MCF 10A (cell line): ENCODE data around the gene ASF1B. TPM values are rescaled to one million over a fixed set of nuclear protein-coding genes. Genes with fewer than 3 reads are reported as not detected.

Experiments used
- BruUV-seq: library from RNA; stranded (reverse); fragments of 400-500 nt; replicated peaks from 2 replicates; lab custom pipeline; 2021; lab: Mats Ljungman, UMichigan
- CTCF ChIA-PET: fragments of 300-600 bp; sonication (Branson Sonifier 250); formaldehyde crosslinking; extraction: SDS; loops from one replicate; lab custom pipeline; 2021; ENCODE audit warnings: antibody characterized with exemption, inconsistent platforms; lab: Yijun Ruan, JAX
- POLR2A ChIA-PET: fragments of 300-600, 350-650 bp; sonication (Branson Sonifier 250); formaldehyde crosslinking; extraction: SDS; loops from one replicate; lab custom pipeline; 2020; ENCODE audit warnings: antibody characterized with exemption, inconsistent platforms; lab: Yijun Ruan, JAX
- DNase-seq: peaks from one replicate; pipeline ENCODE4 v3.0.0-alpha.2; 2018; ENCODE audit not compliant: unreplicated experiment
- H3K27ac Mint-ChIP-seq: one replicate; pipeline ENCODE4 v1.8.0; 2022; ENCODE audit warnings: mild to moderate bottlenecking, low read depth, mixed read lengths; ENCODE audit not compliant: unreplicated experiment
- H3K27me3 Mint-ChIP-seq: one replicate; pipeline ENCODE4 v1.8.0; 2022; ENCODE audit warnings: mixed read lengths; ENCODE audit not compliant: insufficient read depth, unreplicated experiment
- H3K36me3 Mint-ChIP-seq: one replicate; pipeline ENCODE4 v1.8.0; 2022; ENCODE audit warnings: mild to moderate bottlenecking, moderate library complexity, mixed read lengths; ENCODE audit not compliant: insufficient read depth, unreplicated experiment
- H3K4me1 Mint-ChIP-seq: one replicate; pipeline ENCODE4 v1.8.0; 2022; ENCODE audit warnings: mixed read lengths; ENCODE audit not compliant: insufficient read depth, unreplicated experiment
- H3K4me3 Mint-ChIP-seq: one replicate; pipeline ENCODE4 v1.8.0; 2022; ENCODE audit warnings: mild to moderate bottlenecking, moderate library complexity, mixed read lengths; ENCODE audit not compliant: unreplicated experiment
- H3K9me3 Mint-ChIP-seq: one replicate; pipeline ENCODE4 v1.8.0; 2022; ENCODE audit warnings: mixed read lengths; ENCODE audit not compliant: unreplicated experiment
- CTCF ChIP-seq: fragments of 200-600 bp; IDR thresholded peaks from one replicate; pipeline ENCODE4 v1.8.0; 2022; ENCODE audit warnings: antibody characterized with exemption, mild to moderate bottlenecking; ENCODE audit not compliant: unreplicated experiment
- intact Hi-C: fragments of 100-400 bp; cut with micrococcal nuclease; formaldehyde crosslinking; loops from 2 replicates; pipeline ENCODE4 v1.14.1; 2022
- total RNA-seq: library from RNA; stranded (reverse); gene quantifications from 2 replicates; pipeline ENCODE4 v1.2.3, GENCODE V29; 2022

The ASF1B gene
- total RNA-seq, 1 experiment from 2014 or later: 7.0 TPM

DNA sequence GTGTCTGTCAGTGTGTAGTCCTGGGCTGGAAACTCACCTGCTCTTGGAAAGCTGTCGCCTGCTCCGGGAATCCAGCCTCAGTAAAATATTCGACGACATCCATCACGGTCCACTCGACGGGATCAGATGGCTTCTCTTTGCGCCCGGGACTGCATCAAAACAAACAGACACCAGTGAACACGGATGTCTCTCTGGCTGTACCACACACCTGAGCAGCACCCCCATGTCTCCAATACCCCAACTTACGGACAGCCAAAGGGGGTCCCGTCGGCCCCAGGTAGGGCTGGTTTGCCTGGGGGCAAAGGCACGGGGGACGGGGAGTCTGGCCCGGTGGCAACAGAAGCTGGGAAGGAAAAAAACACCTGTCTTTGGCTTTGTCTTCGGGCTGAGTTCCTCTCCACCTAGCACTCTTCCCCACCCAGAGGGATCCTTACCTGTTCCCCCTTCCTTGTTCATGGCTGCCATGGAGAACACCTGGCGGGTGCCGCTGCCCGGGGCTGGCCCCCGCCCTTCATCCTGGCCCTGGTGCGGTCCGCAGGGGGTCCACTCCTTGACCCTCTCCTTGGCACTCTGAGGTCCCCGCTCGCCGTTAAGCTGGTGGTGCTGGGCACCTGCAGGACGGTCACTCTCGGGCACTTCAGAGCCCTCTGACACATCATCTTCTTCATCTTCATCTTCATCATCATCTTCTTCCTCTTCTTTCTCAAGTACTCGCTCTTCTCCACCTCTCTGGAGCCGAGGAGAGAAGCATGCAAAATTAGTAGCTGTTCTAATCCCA is 47.6 kb downstream of the ASF1B start:
- Mint-ChIP-seq H3K27ac (no peak overlapping the region), H3K4me1 (peaks cover 12% of the 10 kb centered on the region), H3K27me3 (no peaks in the 10 kb centered on the region), H3K4me3 (peak overlapping the region; percentile 78), H3K36me3 (peaks cover 27% of the 10 kb centered on the region), H3K9me3 (no peaks in the 10 kb centered on the region)
- no TSS peak for BruUV-seq
- DNase-seq: no peak
- ChIA-PET CTCF (interaction anchor here (0.6 kb wide), 2 partner anchors 17 to 53 kb away, joined by 3 read pairs; partner anchors contain the start of gene MISP3), POLR2A (interaction anchor here (0.5 to 2.2 kb wide), 2 partner anchors 7 to 30 kb away, joined by 3 to 14 read pairs; no protein-coding TSS in a partner anchor)
- TF ChIP-seq CTCF: no peak
- intact Hi-C loops: no loop called here

DNA sequence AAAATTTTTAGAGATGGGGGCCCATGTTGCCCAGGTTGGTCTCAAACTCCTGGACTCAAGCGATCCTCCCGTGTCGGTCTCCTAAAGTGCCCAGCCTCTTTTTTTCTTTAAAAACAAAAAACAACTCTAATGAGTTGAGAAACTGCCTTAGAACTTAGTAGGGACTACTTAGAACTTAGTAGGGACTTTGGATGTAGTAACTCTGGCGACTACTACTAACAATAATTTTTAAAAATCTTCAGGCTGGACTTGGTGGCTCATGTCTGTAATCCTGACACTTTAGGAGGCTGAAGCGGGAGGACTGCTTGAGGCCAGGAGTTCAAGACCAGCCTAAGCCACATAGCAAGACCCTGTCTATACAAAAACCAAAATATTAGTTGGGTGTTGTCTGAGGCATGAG is 50.3 kb downstream of the ASF1B start:
- Mint-ChIP-seq H3K27me3 (no peaks in the 10 kb centered on the region), H3K9me3 (no peaks in the 10 kb centered on the region), H3K4me1 (peaks cover 6% of the 10 kb centered on the region), H3K4me3 (no peak overlapping the region), H3K27ac (no peak overlapping the region), H3K36me3 (peaks cover 20% of the 10 kb centered on the region)
- intact Hi-C loops: no loop called here
- DNase-seq: no peak
- TF ChIP-seq CTCF: no peak
- POLR2A ChIA-PET: no interaction called here
- CTCF ChIA-PET: no interaction called here
- no TSS peak for BruUV-seq

GRCh38 chr19:14085309-14085995 is 50.9 kb downstream of the ASF1B start, which contains the start of gene C19orf67:
Gene C19orf67, minus strand, starts transcription at chr19:14085783. Its CDS starts 156 bp downstream, at chr19:14085627.
- H3K4me3 Mint-ChIP-seq: no peak within 1 kb of the TSS
- H3K36me3 Mint-ChIP-seq: peaks cover 20% of the 10 kb centered on the region
- H3K4me1 Mint-ChIP-seq: peaks cover 6% of the 10 kb centered on the region
- no TSS peak for BruUV-seq
- intact Hi-C loops: no loop called here
- H3K27me3 Mint-ChIP-seq: no peaks in the 10 kb centered on the region
- CTCF ChIA-PET: interaction anchor here (0.6 kb wide), 2 partner anchors 132 to 1150 kb away, joined by 3 read pairs; no protein-coding TSS in a partner anchor
- no peak within 1 kb of the TSS for H3K27ac Mint-ChIP-seq
- no peak for TF ChIP-seq CTCF
- H3K9me3 Mint-ChIP-seq: no peaks in the 10 kb centered on the region
- POLR2A ChIA-PET: no interaction called here
- no peak for DNase-seq

DNA sequence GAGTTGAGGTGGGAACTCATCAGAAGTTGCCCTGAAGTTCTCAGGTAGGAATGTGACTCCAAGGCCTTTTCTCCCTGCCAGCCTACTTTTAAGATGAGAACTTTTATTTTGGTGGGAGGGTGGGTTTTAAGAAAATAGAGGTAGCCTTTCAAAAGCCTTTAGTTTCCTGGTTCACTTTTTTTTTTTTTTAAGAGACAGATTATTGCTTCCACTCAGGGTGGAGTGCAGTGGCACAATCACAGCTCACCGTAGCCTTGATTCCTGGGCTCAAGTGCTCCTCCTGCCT is 53.8 kb downstream of the ASF1B start:
- TF ChIP-seq CTCF: no peak
- intact Hi-C loops: loop anchor here (5.0 kb wide), 1 partner anchor 35 kb away; the partner anchor contains the start of gene PRKACA
- CTCF ChIA-PET: interaction anchor here (0.6 to 1.7 kb wide), 7 partner anchors 12 to 1117 kb away, joined by 4 to 8 read pairs (median 4); partner anchors contain the start of gene ASF1B

More for the DNA sequence above, 53.8 kb downstream of the ASF1B start:
- Mint-ChIP-seq H3K27ac (no peak overlapping the region), H3K27me3 (no peaks in the 10 kb centered on the region), H3K36me3 (peaks cover 1% of the 10 kb centered on the region), H3K9me3 (no peaks in the 10 kb centered on the region), H3K4me3 (peak overlapping the region; percentile 90), H3K4me1 (no peaks in the 10 kb centered on the region)
- DNase-seq: no peak
- POLR2A ChIA-PET: interaction anchor here (0.6 to 3.1 kb wide), 5 partner anchors 7 to 1069 kb away, joined by 3 to 14 read pairs (median 4); partner anchors contain the start of genes DCAF15 and DNAJB1
- no TSS peak for BruUV-seq
